NCI-H2196 (cell line): ENCODE results near the gene SMAD1.
"Not testable (repeated sequence)": the region's sequence is repeated elsewhere in the genome, so short reads cannot be mapped to it uniquely, and the experiment has no call there.

Experiments
- DNase-seq: peaks from one replicate; lab custom pipeline; 2025; ENCODE audit not compliant: unreplicated experiment; lab: John Stamatoyannopoulos, UW

The SMAD1 gene

GRCh38 chr4:145554691-145555090 lies 73.0 kb downstream of the SMAD1 start:
- DNase-seq, result no peak

- no peak for DNase-seq
These were observed 76.1 kb downstream of the SMAD1 start for GRCh38 chr4:145557720-145558119.

DNA sequence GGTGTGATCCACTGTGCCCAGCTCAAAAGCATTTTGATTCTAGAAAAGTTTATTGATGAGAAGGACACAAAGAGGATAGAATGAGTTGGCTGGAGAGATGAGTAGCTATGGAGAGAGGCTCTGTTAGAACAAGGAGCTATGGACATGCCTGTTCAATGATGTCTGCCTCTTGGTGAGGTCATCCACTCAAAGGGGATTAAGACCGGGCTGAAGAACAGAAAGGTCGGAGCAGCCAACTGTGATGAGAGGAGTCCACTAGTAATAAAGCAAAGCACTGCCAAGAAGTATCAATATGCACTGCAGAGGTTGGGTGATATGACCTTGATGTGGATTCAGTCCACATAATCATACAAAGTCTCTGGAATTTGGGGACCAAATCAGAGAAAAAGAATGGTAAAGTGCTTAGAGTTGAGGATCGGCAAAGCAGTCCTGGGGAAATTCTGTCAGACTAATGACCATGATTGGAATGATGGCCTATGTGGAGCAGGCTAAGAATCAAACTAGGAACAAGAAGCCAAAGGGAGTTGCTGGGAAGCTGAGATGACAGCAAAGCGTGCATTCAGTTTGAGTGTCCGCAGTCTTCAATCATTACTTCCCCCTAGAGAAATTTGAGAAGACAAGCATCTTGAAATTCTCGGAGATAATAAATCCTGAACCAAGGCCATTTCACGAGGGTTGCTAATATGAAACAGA lies 81.8 kb downstream of the SMAD1 start:
- DNase-seq, result no peak

DNA sequence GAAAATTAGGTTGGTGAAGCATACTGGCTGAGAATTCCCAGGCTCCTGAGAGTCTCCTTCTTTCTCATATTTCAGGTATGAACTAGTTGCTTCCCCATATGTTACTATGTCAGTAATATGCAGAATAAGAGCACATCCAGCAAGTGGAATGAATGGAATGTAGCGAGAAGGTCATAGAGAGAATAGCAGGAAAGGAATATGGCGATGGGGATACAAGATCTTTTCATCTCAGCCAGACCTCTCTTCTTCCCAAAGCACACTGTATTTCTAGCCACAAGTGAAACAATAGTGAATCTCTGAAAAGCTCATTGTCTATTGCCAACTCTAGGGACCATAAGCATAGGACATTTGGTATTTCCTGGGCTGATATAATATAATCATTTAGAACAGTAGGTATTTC lies 82.9 kb downstream of the SMAD1 start:
- no peak for DNase-seq

DNA sequence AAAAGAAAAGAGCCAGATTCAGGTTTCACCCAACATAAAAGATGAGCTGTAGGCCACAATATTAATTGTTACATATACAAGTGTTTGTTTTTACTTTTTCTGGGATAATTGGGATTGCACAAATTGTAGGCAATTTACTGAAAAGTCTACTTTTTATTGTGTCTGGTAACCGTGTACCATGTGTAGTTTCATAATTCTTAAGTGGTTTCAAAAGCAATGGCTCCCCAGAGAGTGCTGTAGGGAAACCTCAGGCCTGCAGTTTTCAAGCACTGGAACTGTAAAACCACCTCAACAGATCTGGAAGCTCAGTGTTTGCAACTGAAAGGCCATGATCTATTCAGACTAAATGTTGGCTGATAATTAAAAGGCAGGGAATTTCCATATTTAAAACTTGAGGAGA lies 83.7 kb downstream of the SMAD1 start:
- no peak for DNase-seq

GRCh38 chr4:145566086-145566708 lies 84.5 kb downstream of the SMAD1 start:
- DNase-seq, result no peak

GRCh38 chr4:145566768-145567167 lies 85.1 kb downstream of the SMAD1 start:
- DNase-seq, result no peak

DNA sequence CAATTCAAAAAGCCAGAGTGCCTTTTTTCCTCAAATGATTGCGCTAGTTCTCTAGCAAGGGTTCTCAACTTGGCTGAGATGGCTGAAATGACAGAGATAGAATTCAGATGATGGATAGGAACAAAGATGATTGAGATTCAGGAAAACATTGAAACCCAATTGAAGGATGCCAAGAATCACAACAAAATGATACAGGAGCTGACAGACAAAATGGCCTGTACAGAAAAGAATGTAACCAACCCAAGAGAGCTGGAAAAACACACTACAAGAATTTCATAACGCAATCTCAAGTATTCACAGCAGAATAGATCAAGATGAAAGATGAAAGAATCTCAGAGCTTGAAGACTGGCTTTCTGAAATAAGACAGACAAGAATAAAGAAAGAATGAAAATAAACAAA lies 85.9 kb downstream of the SMAD1 start:
- no peak for DNase-seq

DNA sequence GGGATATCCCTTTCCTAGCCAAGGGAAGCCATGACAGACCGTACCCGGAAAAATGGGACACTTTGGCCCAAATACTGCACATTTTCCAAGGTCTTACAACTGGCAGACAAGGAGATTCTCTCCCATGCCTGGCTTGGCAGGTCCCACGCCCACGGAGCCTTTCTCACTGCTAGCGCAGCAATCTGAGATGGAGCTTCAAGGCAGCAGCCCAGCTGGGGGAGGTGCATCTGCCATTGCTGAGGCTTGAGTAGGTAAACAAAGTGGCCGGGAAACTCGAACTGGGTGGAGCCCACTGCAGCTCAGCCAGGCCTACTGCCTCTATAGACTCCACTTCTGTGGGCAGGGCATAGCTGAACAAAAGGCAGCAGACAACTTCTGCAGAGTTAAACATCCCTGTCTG lies 92.9 kb downstream of the SMAD1 start:
- not testable (repeated sequence) for DNase-seq

GRCh38 chr4:145580906-145581305 lies 99.3 kb downstream of the SMAD1 start:
- no peak for DNase-seq

- DNase-seq, result no peak
These were observed 101.8 kb downstream of the SMAD1 start for GRCh38 chr4:145583191-145584055.

DNA sequence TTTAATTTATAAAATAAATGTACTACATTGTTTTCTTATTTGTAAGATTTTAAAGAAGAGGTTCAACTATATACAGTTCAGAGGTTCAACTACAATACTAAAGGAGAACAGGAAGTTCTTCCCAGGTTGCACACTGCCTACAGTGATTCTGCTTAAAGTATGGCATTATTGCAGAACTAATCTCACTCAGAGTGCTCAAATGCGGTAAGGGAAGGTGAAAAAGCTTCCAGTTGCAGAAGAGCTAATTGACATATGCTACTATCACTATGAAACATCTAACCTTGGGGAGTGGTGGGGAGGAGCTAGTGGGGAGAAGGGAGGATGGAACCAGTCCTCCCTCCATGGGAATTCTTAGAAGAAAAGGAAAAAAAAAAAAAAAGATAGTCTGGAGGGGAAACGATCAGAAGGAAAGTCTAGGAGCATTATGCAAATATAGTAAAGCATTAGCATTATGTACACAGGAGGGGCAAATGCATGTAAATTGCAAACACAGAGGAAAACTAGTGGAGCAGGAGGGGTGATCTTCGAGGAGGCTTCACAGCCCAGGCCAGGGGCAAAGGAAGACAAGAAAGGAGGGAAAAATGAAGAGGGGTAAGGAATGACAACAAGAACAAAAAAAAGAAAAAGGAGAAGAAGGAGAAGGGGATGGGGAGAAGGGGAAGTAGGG lies 105.6 kb downstream of the SMAD1 start:
- DNase-seq, result no peak

DNA sequence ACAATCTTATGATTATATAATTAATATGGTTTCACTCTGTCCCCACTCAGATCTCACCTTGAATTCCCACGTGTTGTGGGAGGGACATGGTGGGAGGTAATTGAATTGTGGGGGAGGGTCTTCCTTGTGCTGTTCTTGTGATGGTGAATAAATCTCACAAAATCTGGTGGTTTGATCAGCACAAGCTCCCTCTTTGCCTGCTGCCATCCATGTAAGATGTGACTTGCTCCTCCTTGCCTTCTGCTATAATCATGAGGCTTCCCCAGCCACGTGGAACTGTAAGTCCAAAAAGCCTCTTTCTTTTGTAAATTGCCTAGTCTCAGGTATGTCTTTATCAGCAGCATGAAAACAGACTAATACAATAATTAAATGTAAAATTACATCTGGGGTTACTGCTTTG lies 107.7 kb downstream of the SMAD1 start:
- not testable (repeated sequence) for DNase-seq

- DNase-seq, result no peak
These were observed 108.5 kb downstream of the SMAD1 start for GRCh38 chr4:145589916-145590702.

GRCh38 chr4:145602129-145602760 lies 120.6 kb downstream of the SMAD1 start:
- no peak for DNase-seq

DNA sequence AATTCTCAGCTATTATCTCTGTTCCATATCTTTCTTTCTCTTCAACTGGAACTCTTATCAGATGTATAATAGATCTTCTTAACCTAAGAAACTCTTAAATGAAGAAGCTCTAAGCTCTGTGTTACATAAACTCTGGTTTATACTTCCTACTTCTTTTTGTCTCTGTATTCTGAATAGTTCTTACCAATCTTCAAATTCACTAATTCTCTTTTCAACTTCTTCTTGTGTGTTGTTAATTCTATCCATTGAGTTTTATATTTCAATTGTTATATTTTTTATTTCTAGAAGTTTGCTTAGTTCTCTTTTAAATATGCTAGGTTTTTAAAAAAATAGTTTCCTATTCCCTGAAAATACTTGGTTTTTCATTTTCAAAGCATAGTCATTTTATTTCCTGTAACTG lies 124.3 kb downstream of the SMAD1 start:
- DNase-seq, result no peak
